IPS DF 4.7 (cell line): Measurements from ENCODE around the gene SPINK13.
"Not testable (repeated sequence)": the region's sequence is repeated elsewhere in the genome, so short reads cannot be mapped to it uniquely, and the experiment has no call there.

ENCODE experiments used
- DNase-seq: peaks from one replicate; pipeline ENCODE4 v3.0.0-alpha.2; 2013; ENCODE audit warnings: low spot score; ENCODE audit errors: extremely low read depth

The SPINK13 gene

GRCh38 chr5:148311484-148311883, 42.9 kb downstream of the SPINK13 start:
- DNase-seq, result no peak

GRCh38 chr5:148312153-148312552, 43.6 kb downstream of the SPINK13 start, which contains the start of gene SPINK7:
Gene SPINK7 (plus strand): TSS chr5:148312423. CDS start chr5:148312484, 61 bp downstream.
- DNase-seq, result no peak

- no peak for DNase-seq
These were observed 45.6 kb downstream of the SPINK13 start for GRCh38 chr5:148314187-148314586.

- DNase-seq, result no peak
These were observed 46.1 kb downstream of the SPINK13 start for GRCh38 chr5:148314731-148315130.

GRCh38 chr5:148320011-148320963, 51.7 kb downstream of the SPINK13 start:
- DNase-seq, result not testable (repeated sequence)

- DNase-seq, result no peak
These were observed 64.8 kb downstream of the SPINK13 start for GRCh38 chr5:148333262-148333849.

GRCh38 chr5:148335259-148335658, 66.7 kb downstream of the SPINK13 start, which contains the start of gene SPINK9:
Gene SPINK9 (plus strand): TSS chr5:148335559. CDS start chr5:148335614, 55 bp downstream.
- no peak for DNase-seq
